GM23338 (cell line): ENCODE data around the gene KLHL33. TPM values are rescaled to one million over a fixed set of nuclear protein-coding genes. Genes with fewer than 3 reads are reported as not detected.

Experiments used
- ATAC-seq: fragments of 200-7000 bp; cut with Tn5 transposase; 3 replicates; pipeline ENCODE4 v1.9.1; 2020
- DNase-seq: peaks from one replicate; pipeline ENCODE4 v3.0.0-alpha.2; 2015; ENCODE audit warnings: low spot score
- H2AFZ ChIP-seq: fragments of 200-600 bp; sonication (generic); 2 replicates; pipeline ENCODE4 v1.8.0; 2016; ENCODE audit warnings: antibody characterized with exemption, mild to moderate bottlenecking, moderate library complexity
- H3F3A ChIP-seq: fragments of 200-600 bp; sonication (generic); replicated peaks from 2 replicates; pipeline ENCODE4 v1.8.0; 2017; ENCODE audit warnings: antibody characterized with exemption, mixed run types, low read depth
- H3K27ac ChIP-seq: fragments of 200-600 bp; sonication (generic); 2 replicates; pipeline ENCODE4 v1.6.1; 2016; ENCODE audit warnings: low read depth
- H3K27me3 ChIP-seq: fragments of 200-600 bp; sonication (generic); 2 replicates; pipeline ENCODE4 v1.8.0; 2016; ENCODE audit warnings: mild to moderate bottlenecking, mixed run types, moderate library complexity; ENCODE audit not compliant: insufficient read depth
- H3K36me3 ChIP-seq: fragments of 200-600 bp; sonication (generic); 2 replicates; pipeline ENCODE4 v1.8.0; 2016; ENCODE audit warnings: mild to moderate bottlenecking; ENCODE audit not compliant: insufficient read depth
- H3K4me1 ChIP-seq: fragments of 200-600 bp; sonication (generic); 2 replicates; pipeline ENCODE4 v1.8.0; 2016; ENCODE audit warnings: mild to moderate bottlenecking, moderate library complexity; ENCODE audit not compliant: insufficient read depth
- H3K4me2 ChIP-seq: fragments of 200-600 bp; sonication (generic); 2 replicates; pipeline ENCODE4 v1.7.1; 2017; ENCODE audit warnings: mixed run types
- H3K4me3 ChIP-seq: fragments of 200-600 bp; sonication (generic); 2 replicates; pipeline ENCODE4 v1.6.1; 2016; ENCODE audit warnings: mixed run types
- H3K79me2 ChIP-seq: fragments of 200-600 bp; sonication (generic); replicated peaks from 2 replicates; pipeline ENCODE4 v1.8.0; 2017; ENCODE audit warnings: mild to moderate bottlenecking; ENCODE audit not compliant: insufficient read depth
- H3K9me2 ChIP-seq: fragments of 200-600 bp; sonication (generic); 2 replicates; pipeline ENCODE4 v1.8.0; 2017; ENCODE audit not compliant: insufficient read depth
- H4K20me1 ChIP-seq: fragments of 200-600 bp; sonication (generic); replicated peaks from 2 replicates; pipeline ENCODE4 v1.8.0; 2017; ENCODE audit warnings: mild to moderate bottlenecking; ENCODE audit not compliant: insufficient read depth
- H3K27ac Mint-ChIP-seq: 2 replicates; pipeline ENCODE4 v1.8.0; 2020; ENCODE audit warnings: inconsistent platforms, mild to moderate bottlenecking, moderate library complexity, mixed read lengths
- H3K27me3 Mint-ChIP-seq: 3 replicates; pipeline ENCODE4 v1.8.0; 2022; ENCODE audit warnings: low read depth, mild to moderate bottlenecking, moderate library complexity, mixed read lengths, inconsistent platforms; ENCODE audit not compliant: insufficient read depth, poor library complexity
- H3K36me3 Mint-ChIP-seq: 3 replicates; pipeline ENCODE4 v1.8.0; 2021; ENCODE audit warnings: low read depth, mild to moderate bottlenecking, inconsistent platforms, moderate library complexity, mixed read lengths
- H3K4me1 Mint-ChIP-seq: 3 replicates; pipeline ENCODE4 v1.8.0; 2020; ENCODE audit warnings: mild to moderate bottlenecking, inconsistent platforms, mixed read lengths
- H3K4me3 Mint-ChIP-seq: 3 replicates; pipeline ENCODE4 v1.8.0; 2021; ENCODE audit warnings: moderate library complexity, mild to moderate bottlenecking, inconsistent platforms, mixed read lengths
- H3K9me3 Mint-ChIP-seq: 3 replicates; pipeline ENCODE4 v1.8.0; 2020; ENCODE audit warnings: moderate library complexity, mild to moderate bottlenecking, inconsistent platforms, mixed read lengths
- CREB1 ChIP-seq: fragments of 250-450 bp; sonication (Bioruptor Pico); IDR thresholded peaks from 2 replicates; pipeline ENCODE4 v1.5.0; 2020; ENCODE audit warnings: low read depth, mild to moderate bottlenecking, moderate library complexity
- EZH2 ChIP-seq: fragments of 200-600 bp; sonication (generic); IDR thresholded peaks from one replicate; pipeline ENCODE4 v1.8.0; 2017; ENCODE audit warnings: antibody characterized with exemption, mild to moderate bottlenecking, low read depth; ENCODE audit not compliant: unreplicated experiment
- EZH2phosphoT487 ChIP-seq: fragments of 200-600 bp; sonication (generic); IDR thresholded peaks from one replicate; pipeline ENCODE4 v1.8.1; 2018; ENCODE audit warnings: antibody characterized with exemption; ENCODE audit not compliant: unreplicated experiment
- POLR2AphosphoS5 ChIP-seq: IDR thresholded peaks from 2 replicates; pipeline ENCODE4 v1.6.1; 2016; ENCODE audit warnings: antibody characterized with exemption, low read depth
- REST ChIP-seq: IDR thresholded peaks from one replicate; pipeline ENCODE4 v1.6.1; 2018; ENCODE audit warnings: antibody characterized with exemption; ENCODE audit not compliant: unreplicated experiment
- STAT1 ChIP-seq: IDR thresholded peaks from one replicate; pipeline ENCODE4 v1.6.1; 2016; ENCODE audit warnings: antibody characterized with exemption; ENCODE audit not compliant: unreplicated experiment
- ZNF114 ChIP-seq: fragments of 250-450 bp; sonication (Bioruptor Pico); IDR thresholded peaks from 2 replicates; pipeline ENCODE4 v1.5.0; 2020; ENCODE audit warnings: mild to moderate bottlenecking, moderate library complexity
- polyA plus RNA-seq: library from polyadenylated mRNA; unstranded; fragments of >200 nt; fragmentation: Nextera tagmentation; extraction: Ambion mirVana; gene quantifications from 2 replicates; pipeline ENCODE4 v1.2.1, GENCODE V29; 2016
- total RNA-seq: library from RNA; depleted of rRNA; stranded (reverse); fragments of >200 nt; shearing (Covaris generic); gene quantifications from 2 replicates; pipeline ENCODE4 v1.2.3, GENCODE V29; 2014
- TF ChIP-seq, protein P1 (sequence below): fragments of 250-450 bp; sonication (Bioruptor Pico); IDR thresholded peaks from 2 replicates; pipeline ENCODE4 v1.5.0; 2020; ENCODE audit warnings: mild to moderate bottlenecking, moderate library complexity

The KLHL33 gene
- total and polyA plus RNA-seq, 2 experiments from 2014 or later = 0.15 to 0.35 TPM

DNA sequence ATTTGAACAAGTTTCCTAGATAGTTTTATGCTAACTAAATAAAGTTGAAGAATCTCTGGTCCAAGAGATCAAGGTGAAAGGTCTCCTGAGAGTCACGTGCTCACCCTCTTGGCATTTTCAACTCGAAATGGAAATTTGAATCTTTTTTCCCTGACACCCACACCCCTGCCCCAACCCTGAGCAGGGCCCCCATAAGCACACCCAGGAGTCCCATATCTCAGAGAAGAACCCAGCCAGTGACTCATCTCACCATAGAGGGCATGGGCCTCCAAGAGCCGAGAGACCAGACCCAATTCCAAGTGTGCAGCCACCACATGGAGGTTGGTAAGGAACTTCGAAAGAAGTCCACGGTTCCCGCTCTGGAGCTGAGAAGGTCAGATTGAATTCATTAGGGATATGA is 55.3 kb downstream of the KLHL33 start:
- no peak overlapping the region for H3K27ac Mint-ChIP-seq
- H3K36me3 Mint-ChIP-seq = peaks cover 42% of the 10 kb centered on the region
- H4K20me1 ChIP-seq = no peaks in the 10 kb centered on the region
- no peak for DNase-seq
- no peak overlapping the region for H3K4me3 ChIP-seq
- no peak overlapping the region for H2AFZ ChIP-seq
- no peaks in the 10 kb centered on the region for H3F3A ChIP-seq
- no peaks in the 10 kb centered on the region for H3K4me1 Mint-ChIP-seq
- H3K9me3 Mint-ChIP-seq = no peaks in the 10 kb centered on the region; the same call in 2 of the 3 replicates
- H3K9me2 ChIP-seq = no peaks in the 10 kb centered on the region
- H3K4me1 ChIP-seq = no peaks in the 10 kb centered on the region
- H3K27me3 Mint-ChIP-seq = peaks cover 10% of the 10 kb centered on the region
- H3K27ac ChIP-seq = no peak overlapping the region
- H3K4me2 ChIP-seq = no peak overlapping the region
- H3K4me3 Mint-ChIP-seq = no peak overlapping the region
- no peak for TF ChIP-seq ZNF114 (CRISPR knock-in tag)
- no peak for TF ChIP-seq CREB1 (CRISPR knock-in tag)
- no peaks in the 10 kb centered on the region for H3K27me3 ChIP-seq
- peaks cover 4% of the 10 kb centered on the region; the same call in 1 of the 2 replicates for H3K36me3 ChIP-seq
- ATAC-seq = no peak
- no peaks in the 10 kb centered on the region for H3K79me2 ChIP-seq

DNA sequence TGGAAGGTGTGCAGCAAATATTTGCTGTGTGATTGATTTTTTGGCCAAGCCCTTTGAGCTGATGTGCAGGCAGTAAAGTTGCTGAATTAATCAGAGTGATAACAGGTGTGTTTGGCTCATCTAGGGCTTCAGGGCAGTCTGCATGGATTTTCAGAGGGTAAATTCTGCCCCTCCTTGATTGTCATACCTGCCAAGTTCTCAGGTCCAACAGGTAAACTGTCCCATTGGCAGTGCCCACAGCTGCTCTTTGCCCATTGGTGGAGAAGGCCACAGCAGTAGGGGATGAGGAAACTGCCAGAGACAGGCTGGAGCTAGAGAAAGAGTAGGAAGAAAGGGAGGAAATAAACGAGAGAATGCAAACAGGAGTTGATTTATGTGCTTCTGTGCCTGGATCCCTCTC is 56.2 kb downstream of the KLHL33 start:
- TF ChIP-seq EZH2 (no peak), STAT1 (no peak)
- no peak for ATAC-seq
- Histone ChIP-seq H3K4me1 (no peaks in the 10 kb centered on the region), H3K9me2 (no peaks in the 10 kb centered on the region), H3K4me3 (no peak overlapping the region), H4K20me1 (no peaks in the 10 kb centered on the region), H3K36me3 (peaks cover 9% of the 10 kb centered on the region; the same call in 1 of the 2 replicates), H3F3A (no peaks in the 10 kb centered on the region), H3K79me2 (no peaks in the 10 kb centered on the region), H3K4me2 (no peak overlapping the region), H2AFZ (no peak overlapping the region), H3K27me3 (no peaks in the 10 kb centered on the region), H3K27ac (no peak overlapping the region)
- H3K27me3 Mint-ChIP-seq = peaks cover 12% of the 10 kb centered on the region
- H3K27ac Mint-ChIP-seq = no peak overlapping the region
- no peak overlapping the region for H3K4me3 Mint-ChIP-seq
- no peaks in the 10 kb centered on the region; the same call in 2 of the 3 replicates for H3K9me3 Mint-ChIP-seq
- peaks cover 45% of the 10 kb centered on the region for H3K36me3 Mint-ChIP-seq
- no peaks in the 10 kb centered on the region for H3K4me1 Mint-ChIP-seq
- no peak for DNase-seq

- H3K4me1 ChIP-seq = no peaks in the 10 kb centered on the region
- H3K27ac ChIP-seq = no peak overlapping the region
- no peaks in the 10 kb centered on the region; the same call in 1 of the 2 replicates for H4K20me1 ChIP-seq
- Mint-ChIP-seq H3K36me3 (peaks cover 48% of the 10 kb centered on the region), H3K9me3 (no peaks in the 10 kb centered on the region; the same call in 2 of the 3 replicates), H3K27me3 (peaks cover 6% of the 10 kb centered on the region), H3K4me3 (no peak overlapping the region), H3K27ac (no peak overlapping the region), H3K4me1 (no peaks in the 10 kb centered on the region)
- H2AFZ ChIP-seq = no peak overlapping the region
- H3K36me3 ChIP-seq = peaks cover 11% of the 10 kb centered on the region; the same call in 1 of the 2 replicates
- no peak overlapping the region for H3K4me3 ChIP-seq
- H3K4me2 ChIP-seq = no peak overlapping the region
- ATAC-seq (no peak), DNase-seq (no peak)
- no peaks in the 10 kb centered on the region for H3K27me3 ChIP-seq
- no peaks in the 10 kb centered on the region for H3K79me2 ChIP-seq
- no peaks in the 10 kb centered on the region for H3F3A ChIP-seq
- no peaks in the 10 kb centered on the region for H3K9me2 ChIP-seq
- TF ChIP-seq POLR2AphosphoS5 (no peak), CREB1 (CRISPR knock-in tag) (no peak), REST (no peak), EZH2phosphoT487 (no peak)
- TF ChIP-seq, protein P1, sequence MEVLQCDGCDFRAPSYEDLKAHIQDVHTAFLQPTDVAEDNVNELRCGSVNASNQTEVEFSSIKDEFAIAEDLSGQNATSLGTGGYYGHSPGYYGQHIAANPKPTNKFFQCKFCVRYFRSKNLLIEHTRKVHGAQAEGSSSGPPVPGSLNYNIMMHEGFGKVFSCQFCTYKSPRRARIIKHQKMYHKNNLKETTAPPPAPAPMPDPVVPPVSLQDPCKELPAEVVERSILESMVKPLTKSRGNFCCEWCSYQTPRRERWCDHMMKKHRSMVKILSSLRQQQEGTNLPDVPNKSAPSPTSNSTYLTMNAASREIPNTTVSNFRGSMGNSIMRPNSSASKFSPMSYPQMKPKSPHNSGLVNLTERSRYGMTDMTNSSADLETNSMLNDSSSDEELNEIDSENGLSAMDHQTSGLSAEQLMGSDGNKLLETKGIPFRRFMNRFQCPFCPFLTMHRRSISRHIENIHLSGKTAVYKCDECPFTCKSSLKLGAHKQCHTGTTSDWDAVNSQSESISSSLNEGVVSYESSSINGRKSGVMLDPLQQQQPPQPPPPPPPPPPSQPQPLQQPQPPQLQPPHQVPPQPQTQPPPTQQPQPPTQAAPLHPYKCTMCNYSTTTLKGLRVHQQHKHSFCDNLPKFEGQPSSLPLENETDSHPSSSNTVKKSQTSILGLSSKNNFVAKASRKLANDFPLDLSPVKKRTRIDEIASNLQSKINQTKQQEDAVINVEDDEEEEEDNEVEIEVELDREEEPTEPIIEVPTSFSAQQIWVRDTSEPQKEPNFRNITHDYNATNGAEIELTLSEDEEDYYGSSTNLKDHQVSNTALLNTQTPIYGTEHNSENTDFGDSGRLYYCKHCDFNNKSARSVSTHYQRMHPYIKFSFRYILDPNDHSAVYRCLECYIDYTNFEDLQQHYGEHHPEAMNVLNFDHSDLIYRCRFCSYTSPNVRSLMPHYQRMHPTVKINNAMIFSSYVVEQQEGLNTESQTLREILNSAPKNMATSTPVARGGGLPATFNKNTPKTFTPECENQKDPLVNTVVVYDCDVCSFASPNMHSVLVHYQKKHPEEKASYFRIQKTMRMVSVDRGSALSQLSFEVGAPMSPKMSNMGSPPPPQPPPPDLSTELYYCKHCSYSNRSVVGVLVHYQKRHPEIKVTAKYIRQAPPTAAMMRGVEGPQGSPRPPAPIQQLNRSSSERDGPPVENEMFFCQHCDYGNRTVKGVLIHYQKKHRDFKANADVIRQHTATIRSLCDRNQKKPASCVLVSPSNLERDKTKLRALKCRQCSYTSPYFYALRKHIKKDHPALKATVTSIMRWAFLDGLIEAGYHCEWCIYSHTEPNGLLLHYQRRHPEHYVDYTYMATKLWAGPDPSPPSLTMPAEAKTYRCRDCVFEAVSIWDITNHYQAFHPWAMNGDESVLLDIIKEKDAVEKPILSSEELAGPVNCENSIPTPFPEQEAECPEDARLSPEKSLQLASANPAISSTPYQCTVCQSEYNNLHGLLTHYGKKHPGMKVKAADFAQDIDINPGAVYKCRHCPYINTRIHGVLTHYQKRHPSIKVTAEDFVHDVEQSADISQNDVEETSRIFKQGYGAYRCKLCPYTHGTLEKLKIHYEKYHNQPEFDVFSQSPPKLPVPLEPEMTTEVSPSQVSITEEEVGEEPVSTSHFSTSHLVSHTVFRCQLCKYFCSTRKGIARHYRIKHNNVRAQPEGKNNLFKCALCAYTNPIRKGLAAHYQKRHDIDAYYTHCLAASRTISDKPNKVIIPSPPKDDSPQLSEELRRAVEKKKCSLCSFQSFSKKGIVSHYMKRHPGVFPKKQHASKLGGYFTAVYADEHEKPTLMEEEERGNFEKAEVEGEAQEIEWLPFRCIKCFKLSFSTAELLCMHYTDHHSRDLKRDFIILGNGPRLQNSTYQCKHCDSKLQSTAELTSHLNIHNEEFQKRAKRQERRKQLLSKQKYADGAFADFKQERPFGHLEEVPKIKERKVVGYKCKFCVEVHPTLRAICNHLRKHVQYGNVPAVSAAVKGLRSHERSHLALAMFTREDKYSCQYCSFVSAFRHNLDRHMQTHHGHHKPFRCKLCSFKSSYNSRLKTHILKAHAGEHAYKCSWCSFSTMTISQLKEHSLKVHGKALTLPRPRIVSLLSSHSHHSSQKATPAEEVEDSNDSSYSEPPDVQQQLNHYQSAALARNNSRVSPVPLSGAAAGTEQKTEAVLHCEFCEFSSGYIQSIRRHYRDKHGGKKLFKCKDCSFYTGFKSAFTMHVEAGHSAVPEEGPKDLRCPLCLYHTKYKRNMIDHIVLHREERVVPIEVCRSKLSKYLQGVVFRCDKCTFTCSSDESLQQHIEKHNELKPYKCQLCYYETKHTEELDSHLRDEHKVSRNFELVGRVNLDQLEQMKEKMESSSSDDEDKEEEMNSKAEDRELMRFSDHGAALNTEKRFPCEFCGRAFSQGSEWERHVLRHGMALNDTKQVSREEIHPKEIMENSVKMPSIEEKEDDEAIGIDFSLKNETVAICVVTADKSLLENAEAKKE = no peak
These were observed 58.8 kb downstream of the KLHL33 start for GRCh38 chr14:20377171-20377570.
